HG02623 (cell line): ENCODE data around the gene KIAA0753.

ENCODE experiments used
- ATAC-seq: cut with Tn5 transposase; IDR thresholded peaks from one replicate; pipeline ENCODE4 v1.9.1; 2021; ENCODE audit warnings: moderate library complexity; ENCODE audit not compliant: unreplicated experiment

KIAA0753 gene

GRCh38 chr17:6640536-6641246 is at the start of gene KIAA0753, which contains the start of gene TXNDC17:
KIAA0753 (minus strand) TSS chr17:6640711; CDS start chr17:6635103, 5,608 bp downstream.
TXNDC17 (plus strand) TSS chr17:6641060; CDS start chr17:6641083, 23 bp downstream.
- peak; percentile 88 for ATAC-seq

- no peak for ATAC-seq
These were observed 48.4 kb upstream of the KIAA0753 start for GRCh38 chr17:6688944-6689343.

- ATAC-seq, result no peak
These were observed 45.5 kb upstream of the KIAA0753 start for GRCh38 chr17:6686026-6686425.

GRCh38 chr17:6684881-6685767 is 44.6 kb upstream of the KIAA0753 start:
- ATAC-seq, result no peak

- ATAC-seq, result no peak
These were observed 43.9 kb upstream of the KIAA0753 start for GRCh38 chr17:6684460-6684783.

GRCh38 chr17:6683730-6684459 is 43.4 kb upstream of the KIAA0753 start:
- no peak for ATAC-seq

GRCh38 chr17:6683081-6683684 is 42.7 kb upstream of the KIAA0753 start:
- ATAC-seq, result no peak

GRCh38 chr17:6682339-6682738 is 41.8 kb upstream of the KIAA0753 start:
- no peak for ATAC-seq

- no peak for ATAC-seq
These were observed 41.2 kb upstream of the KIAA0753 start for GRCh38 chr17:6681671-6682070.

GRCh38 chr17:6681176-6681575 is 40.7 kb upstream of the KIAA0753 start:
- no peak for ATAC-seq

GRCh38 chr17:6679241-6679640 is 38.7 kb upstream of the KIAA0753 start:
- ATAC-seq, result no peak

- ATAC-seq, result no peak
These were observed 37.4 kb upstream of the KIAA0753 start for GRCh38 chr17:6677946-6678345.

GRCh38 chr17:6677158-6677831 is 36.8 kb upstream of the KIAA0753 start:
- no peak for ATAC-seq

GRCh38 chr17:6676802-6677157 is 36.3 kb upstream of the KIAA0753 start:
- ATAC-seq, result no peak

GRCh38 chr17:6675201-6675825 is 34.8 kb upstream of the KIAA0753 start:
- ATAC-seq, result no peak

GRCh38 chr17:6674586-6674985 is 34.1 kb upstream of the KIAA0753 start:
- no peak for ATAC-seq

- no peak for ATAC-seq
These were observed 30.9 kb upstream of the KIAA0753 start for GRCh38 chr17:6671431-6671830.

- ATAC-seq, result no peak
These were observed 30.5 kb upstream of the KIAA0753 start for GRCh38 chr17:6670999-6671398.

GRCh38 chr17:6670571-6670970 is 30.1 kb upstream of the KIAA0753 start:
- ATAC-seq, result no peak
